Activated naive CD4-positive, alpha-beta T cell treated with anti-CD3 and anti-CD28 coated beads, Interleukin-2, amount 10 ng/mL, durations not matched to agents 7 days and 5 days (primary cell): ENCODE results near the gene SOX9.

Experiments used
- CTCF ChIA-PET: fragments of 350-600 bp; sonication (Branson Sonifier 250); formaldehyde crosslinking; loops from one replicate; lab custom pipeline; 2021; ENCODE audit warnings: antibody characterized with exemption; lab: Charles Lee
- DNase-seq: peaks from one replicate; pipeline ENCODE4 v3.0.0-alpha.2; 2020
- H3K27ac Mint-ChIP-seq: one replicate; pipeline ENCODE4 v1.8.0; 2021; ENCODE audit warnings: mild to moderate bottlenecking, moderate library complexity, mixed read lengths
- H3K27me3 Mint-ChIP-seq: one replicate; pipeline ENCODE4 v1.8.0; 2021; ENCODE audit warnings: mild to moderate bottlenecking, mixed read lengths
- H3K36me3 Mint-ChIP-seq: one replicate; pipeline ENCODE4 v1.8.0; 2021; ENCODE audit warnings: mixed read lengths
- H3K4me1 Mint-ChIP-seq: one replicate; pipeline ENCODE4 v1.8.0; 2021; ENCODE audit warnings: mixed read lengths
- H3K4me3 Mint-ChIP-seq: one replicate; pipeline ENCODE4 v1.8.0; 2021; ENCODE audit warnings: mild to moderate bottlenecking, moderate library complexity, mixed read lengths
- H3K9me3 Mint-ChIP-seq: one replicate; pipeline ENCODE4 v1.8.0; 2021; ENCODE audit warnings: mixed read lengths

Gene SOX9

DNA sequence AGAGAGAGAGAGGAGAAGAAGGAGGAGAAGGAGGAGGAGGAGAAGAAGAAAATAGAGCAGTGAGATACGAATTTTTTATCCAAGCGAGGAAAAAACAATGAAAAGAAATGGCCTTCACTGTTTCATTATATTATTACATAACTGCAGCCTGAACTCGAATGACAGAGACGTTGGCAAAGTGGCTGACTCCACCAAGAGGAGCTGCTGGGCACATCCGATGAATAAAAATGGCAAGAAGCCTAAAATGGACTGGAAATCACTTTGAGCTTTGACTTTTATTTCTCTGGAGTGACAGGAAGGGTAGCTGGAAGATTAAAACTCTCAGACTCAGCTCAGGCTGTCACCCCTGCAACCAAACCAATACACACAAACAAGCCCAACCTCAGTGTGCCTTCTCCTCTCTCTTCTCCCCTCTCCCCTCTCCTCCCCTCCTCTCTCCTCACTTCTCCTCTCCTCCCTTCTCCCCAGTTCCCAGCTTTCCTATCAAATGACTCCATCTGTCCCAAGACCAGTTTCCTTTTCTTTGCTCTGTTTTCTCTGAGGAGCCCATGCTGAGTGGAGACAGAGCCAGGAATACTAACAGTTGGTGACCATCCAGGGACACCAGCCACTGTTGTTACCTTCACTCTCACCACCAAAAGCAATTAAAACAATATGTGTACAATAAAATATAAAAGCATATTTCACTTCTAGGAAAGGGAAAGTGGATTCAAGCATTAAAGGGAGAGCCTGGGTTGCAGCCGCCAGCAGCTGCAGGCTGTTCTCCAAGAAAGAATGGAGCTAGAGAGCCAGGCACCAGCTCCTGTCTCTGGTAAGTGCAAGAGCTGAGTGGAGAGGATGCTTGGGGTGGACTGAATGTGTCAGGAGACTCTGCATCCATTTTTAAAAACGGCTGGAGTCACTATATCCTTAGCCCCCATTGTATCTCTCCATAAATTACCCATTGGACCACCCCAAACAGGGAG is 51.2 kb downstream of the SOX9 start:
- H3K9me3 Mint-ChIP-seq = no peaks in the 10 kb centered on the region
- H3K4me3 Mint-ChIP-seq = no peak overlapping the region
- no peak for DNase-seq
- H3K4me1 Mint-ChIP-seq = no peaks in the 10 kb centered on the region
- H3K27ac Mint-ChIP-seq = no peak overlapping the region
- H3K36me3 Mint-ChIP-seq = no peaks in the 10 kb centered on the region
- no peaks in the 10 kb centered on the region for H3K27me3 Mint-ChIP-seq
- CTCF ChIA-PET = no interaction called here

DNA sequence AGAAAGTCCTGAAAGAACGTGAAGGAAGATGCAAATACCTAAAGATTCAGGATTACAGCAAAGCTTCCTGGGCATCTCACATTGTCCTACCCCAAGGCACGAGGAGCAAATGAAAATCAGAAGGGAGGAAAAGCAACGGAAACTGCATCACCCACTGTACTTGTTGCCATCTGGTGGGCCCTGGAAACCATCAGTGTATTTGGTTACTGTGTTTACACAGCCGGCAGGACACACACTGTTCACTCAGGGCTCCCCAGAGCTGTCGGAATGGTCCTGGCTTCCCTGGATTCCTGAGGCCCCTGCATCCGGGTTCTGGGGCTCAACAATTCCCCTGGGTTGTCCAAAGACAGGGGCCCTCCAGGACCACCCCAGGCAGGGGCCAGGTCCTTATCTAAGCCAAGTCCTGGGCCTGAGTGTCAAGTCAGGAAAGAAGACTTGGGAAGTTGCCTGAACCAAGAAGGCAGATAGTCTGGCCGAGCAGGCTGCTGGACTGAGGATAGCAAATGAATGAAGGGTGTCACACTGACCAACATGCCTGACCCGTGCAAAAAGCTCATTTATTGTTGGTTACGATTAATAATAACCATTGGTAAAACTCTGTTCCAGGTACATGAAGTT is 52.8 kb downstream of the SOX9 start:
- peaks cover 3% of the 10 kb centered on the region for H3K9me3 Mint-ChIP-seq
- H3K4me3 Mint-ChIP-seq = no peak overlapping the region
- no peaks in the 10 kb centered on the region for H3K4me1 Mint-ChIP-seq
- CTCF ChIA-PET = no interaction called here
- no peak overlapping the region for H3K27ac Mint-ChIP-seq
- DNase-seq = no peak
- no peaks in the 10 kb centered on the region for H3K27me3 Mint-ChIP-seq
- H3K36me3 Mint-ChIP-seq = no peaks in the 10 kb centered on the region

- peaks cover 3% of the 10 kb centered on the region for H3K9me3 Mint-ChIP-seq
- H3K4me1 Mint-ChIP-seq = no peaks in the 10 kb centered on the region
- CTCF ChIA-PET = no interaction called here
- no peak overlapping the region for H3K4me3 Mint-ChIP-seq
- H3K27ac Mint-ChIP-seq = no peak overlapping the region
- no peaks in the 10 kb centered on the region for H3K36me3 Mint-ChIP-seq
- no peaks in the 10 kb centered on the region for H3K27me3 Mint-ChIP-seq
- DNase-seq = no peak
Observed at GRCh38 chr17:72175263-72175662, 54.4 kb downstream of the SOX9 start.
